Common myeloid progenitor, CD34-positive (primary cell): ENCODE measurements around the gene RAB3C.

Source experiments
- CTCF ChIA-PET: fragments of 350-600 bp; sonication (Branson Sonifier 250); formaldehyde crosslinking; loops from one replicate; lab custom pipeline; 2021; ENCODE audit warnings: antibody characterized with exemption; lab: Charles Lee
- POLR2A ChIA-PET: fragments of 350-600 bp; sonication (Branson Sonifier 250); formaldehyde crosslinking; loops from one replicate; lab custom pipeline; 2021; ENCODE audit warnings: antibody characterized with exemption; lab: Charles Lee
- DNase-seq, 3 donors: peaks; one replicate each; pipeline versions ENCODE4 v3.0.0 to v3.0.0-alpha.2; 2013
- H3K27ac ChIP-seq, 2 experiments: 1 replicate in 1 of 2; 2 replicates in 1 of 2; pipeline ENCODE4 v1.7.0; 2013; ENCODE audit warnings: inconsistent platforms in 2 of 2, low read length in 2 of 2, mild to moderate bottlenecking in 2 of 2, low read depth in 1 of 2, moderate library complexity in 1 of 2; ENCODE audit not compliant: severe bottlenecking in 2 of 2, insufficient read depth in 1 of 2, poor library complexity in 1 of 2
- H3K27me3 ChIP-seq, 5 experiments: replicated peaks in 2 of 5; 1 replicate in 3 of 5; 2 replicates in 2 of 5; pipeline versions ENCODE4 v1.6.1 to v1.7.0; 2013; ENCODE audit warnings: low read length in 4 of 5, mild to moderate bottlenecking in 2 of 5, moderate library complexity in 2 of 5, inconsistent platforms in 1 of 5; ENCODE audit not compliant: insufficient read depth in 5 of 5, control insufficient read depth in 4 of 5
- H3K36me3 ChIP-seq, 4 experiments: 1 replicate in 2 of 4; 2 replicates in 2 of 4; pipeline versions ENCODE4 v1.6.1 to v1.7.0; 2013; ENCODE audit warnings: low read length in 3 of 4, control low read depth in 1 of 4, mild to moderate bottlenecking in 1 of 4; ENCODE audit not compliant: control insufficient read depth in 4 of 4, insufficient read depth in 4 of 4
- H3K4me1 ChIP-seq, 4 experiments: 1 replicate in 3 of 4; 2 replicates in 1 of 4; pipeline versions ENCODE4 v1.6.1 to v1.7.1; 2013; ENCODE audit warnings: low read length in 3 of 4, mild to moderate bottlenecking in 3 of 4, control low read depth in 1 of 4, inconsistent platforms in 1 of 4, moderate library complexity in 1 of 4; ENCODE audit not compliant: control insufficient read depth in 4 of 4, insufficient read depth in 4 of 4; ENCODE audit errors: control extremely low read depth in 1 of 4
- H3K4me3 ChIP-seq, 7 experiments: 1 replicate in 4 of 7; 2 replicates in 3 of 7; pipeline versions ENCODE4 v1.5.1 to v1.7.0; 2013; ENCODE audit warnings: mild to moderate bottlenecking in 7 of 7, low read length in 6 of 7, moderate library complexity in 6 of 7, inconsistent platforms in 2 of 7, low read depth in 2 of 7, control low read depth in 1 of 7; ENCODE audit not compliant: insufficient read depth in 4 of 7, control insufficient read depth in 1 of 7; ENCODE audit errors: extremely low read depth in 1 of 7
- H3K9me3 ChIP-seq, 5 experiments: 1 replicate in 4 of 5; 2 replicates in 1 of 5; pipeline versions ENCODE4 v1.6.1 to v1.7.1; 2013; ENCODE audit warnings: low read length in 4 of 5, mild to moderate bottlenecking in 2 of 5, inconsistent platforms in 1 of 5, low read depth in 1 of 5, moderate library complexity in 1 of 5; ENCODE audit not compliant: control insufficient read depth in 4 of 5, insufficient read depth in 2 of 5; ENCODE audit errors: control extremely low read depth in 1 of 5
- WGBS: methylation state at CpG from one replicate; pipeline ENCODE4 v1.1.5; 2013; ENCODE audit not compliant: insufficient coverage; 5-methylcytosine and 5-hydroxymethylcytosine counted together

The RAB3C gene

GRCh38 chr5:58674070-58674469 is 91.2 kb downstream of the RAB3C start:
- no peak for DNase-seq
- H3K4me1 ChIP-seq: no peaks in the 10 kb centered on the region
- H3K27me3 ChIP-seq: no peaks in the 10 kb centered on the region
- POLR2A ChIA-PET: no interaction called here
- no peaks in the 10 kb centered on the region for H3K9me3 ChIP-seq
- H3K4me3 ChIP-seq: no peak overlapping the region
- no peaks in the 10 kb centered on the region for H3K36me3 ChIP-seq
- CTCF ChIA-PET: no interaction called here
- H3K27ac ChIP-seq: no peak overlapping the region
- WGBS: 100% methylated on average over 1 of the region's 2 CpGs

GRCh38 chr5:58674711-58675110 is 91.8 kb downstream of the RAB3C start:
- Histone ChIP-seq H3K27me3 (no peaks in the 10 kb centered on the region), H3K4me3 (no peak overlapping the region), H3K36me3 (no peaks in the 10 kb centered on the region), H3K9me3 (no peaks in the 10 kb centered on the region), H3K4me1 (no peaks in the 10 kb centered on the region), H3K27ac (no peak overlapping the region)
- 71% methylated on average over 1 of the region's 2 CpGs for WGBS
- CTCF ChIA-PET: interaction anchor here (0.7 kb wide), 1 partner anchor 12 kb away, joined by 6 read pairs; no protein-coding TSS in a partner anchor
- POLR2A ChIA-PET: no interaction called here
- DNase-seq: no peak

GRCh38 chr5:58675341-58675740 is 92.5 kb downstream of the RAB3C start:
- WGBS: no CpG with 5 or more reads among the region's 1 CpG
- Histone ChIP-seq H3K36me3 (no peaks in the 10 kb centered on the region), H3K9me3 (no peaks in the 10 kb centered on the region), H3K27me3 (no peaks in the 10 kb centered on the region), H3K4me1 (no peaks in the 10 kb centered on the region), H3K4me3 (no peak overlapping the region), H3K27ac (no peak overlapping the region)
- ChIA-PET POLR2A (interaction anchor here (0.6 kb wide), 1 partner anchor 141 kb away, joined by 3 read pairs; no protein-coding TSS in a partner anchor), CTCF (interaction anchor here (0.7 kb wide), 1 partner anchor 12 kb away, joined by 6 read pairs; no protein-coding TSS in a partner anchor)
- DNase-seq: no peak

GRCh38 chr5:58677650-58678049 is 94.8 kb downstream of the RAB3C start:
- Histone ChIP-seq H3K27me3 (no peaks in the 10 kb centered on the region), H3K36me3 (no peaks in the 10 kb centered on the region), H3K9me3 (no peaks in the 10 kb centered on the region), H3K27ac (no peak overlapping the region), H3K4me3 (no peak overlapping the region), H3K4me1 (no peaks in the 10 kb centered on the region)
- ChIA-PET CTCF (interaction anchor here (1.2 to 1.5 kb wide), 2 partner anchors 9 to 173 kb away, joined by 3 read pairs; no protein-coding TSS in a partner anchor), POLR2A (no interaction called here)
- WGBS: no CpG with 5 or more reads among the region's 2 CpGs
- DNase-seq: no peak

GRCh38 chr5:58680503-58680902 is 97.6 kb downstream of the RAB3C start:
- Histone ChIP-seq H3K27me3 (no peaks in the 10 kb centered on the region), H3K36me3 (no peaks in the 10 kb centered on the region), H3K27ac (no peak overlapping the region), H3K4me3 (no peak overlapping the region), H3K4me1 (no peaks in the 10 kb centered on the region), H3K9me3 (peaks cover 0 to 2% (median 0%) of the 10 kb centered on the region in 5 experiments)
- ChIA-PET CTCF (no interaction called here), POLR2A (no interaction called here)
- 78% methylated on average over 1 of the region's 2 CpGs for WGBS
- DNase-seq: no peak

GRCh38 chr5:58681943-58682342 is 99.1 kb downstream of the RAB3C start:
- Histone ChIP-seq H3K4me3 (no peak overlapping the region), H3K36me3 (no peaks in the 10 kb centered on the region), H3K4me1 (no peaks in the 10 kb centered on the region), H3K27ac (no peak overlapping the region), H3K9me3 (peaks cover 0 to 2% (median 0%) of the 10 kb centered on the region in 5 experiments), H3K27me3 (no peaks in the 10 kb centered on the region)
- CTCF ChIA-PET: interaction anchor here (1.1 kb wide), 1 partner anchor 168 kb away, joined by 3 read pairs; no protein-coding TSS in a partner anchor
- DNase-seq: no peak
- WGBS: 82% methylated on average over 3 of the region's 5 CpGs
- POLR2A ChIA-PET: no interaction called here

GRCh38 chr5:58683567-58683966 is 100.7 kb downstream of the RAB3C start:
- ChIA-PET POLR2A (no interaction called here), CTCF (no interaction called here)
- no peak for DNase-seq
- Histone ChIP-seq H3K4me3 (no peak overlapping the region), H3K4me1 (no peaks in the 10 kb centered on the region), H3K27me3 (no peaks in the 10 kb centered on the region), H3K36me3 (no peaks in the 10 kb centered on the region), H3K9me3 (peaks cover 0 to 2% (median 0%) of the 10 kb centered on the region in 5 experiments), H3K27ac (no peak overlapping the region)
- WGBS: no CpG with 5 or more reads among the region's 2 CpGs
